Astrocyte of the cerebellum (primary cell): ENCODE results near the gene PRDM15.
A peak's percentile ranks its signal among the peaks of the same experiment; 100 is the strongest.

Experiments used
- DNase-seq: peaks from one replicate; pipeline ENCODE4 v3.0.0-alpha.2; 2011; ENCODE audit warnings: low read depth
- H3K4me3 ChIP-seq: 2 replicates; pipeline ENCODE4 v1.5.1; 2011; ENCODE audit warnings: mild to moderate bottlenecking, low read depth, low read length, moderate library complexity
- in situ Hi-C: cut with HindIII; loops from 2 replicates; pipeline ENCODE4 v1.10.0; 2017; ENCODE audit warnings: low sequenced_read_pairs
- TF ChIP-seq, protein P1 (sequence below): IDR thresholded peaks from 2 replicates; pipeline ENCODE4 v1.5.1; 2012; ENCODE audit warnings: low read length, low read depth, moderate library complexity, mild to moderate bottlenecking; ENCODE audit errors: missing control alignments

Gene PRDM15, protein sequence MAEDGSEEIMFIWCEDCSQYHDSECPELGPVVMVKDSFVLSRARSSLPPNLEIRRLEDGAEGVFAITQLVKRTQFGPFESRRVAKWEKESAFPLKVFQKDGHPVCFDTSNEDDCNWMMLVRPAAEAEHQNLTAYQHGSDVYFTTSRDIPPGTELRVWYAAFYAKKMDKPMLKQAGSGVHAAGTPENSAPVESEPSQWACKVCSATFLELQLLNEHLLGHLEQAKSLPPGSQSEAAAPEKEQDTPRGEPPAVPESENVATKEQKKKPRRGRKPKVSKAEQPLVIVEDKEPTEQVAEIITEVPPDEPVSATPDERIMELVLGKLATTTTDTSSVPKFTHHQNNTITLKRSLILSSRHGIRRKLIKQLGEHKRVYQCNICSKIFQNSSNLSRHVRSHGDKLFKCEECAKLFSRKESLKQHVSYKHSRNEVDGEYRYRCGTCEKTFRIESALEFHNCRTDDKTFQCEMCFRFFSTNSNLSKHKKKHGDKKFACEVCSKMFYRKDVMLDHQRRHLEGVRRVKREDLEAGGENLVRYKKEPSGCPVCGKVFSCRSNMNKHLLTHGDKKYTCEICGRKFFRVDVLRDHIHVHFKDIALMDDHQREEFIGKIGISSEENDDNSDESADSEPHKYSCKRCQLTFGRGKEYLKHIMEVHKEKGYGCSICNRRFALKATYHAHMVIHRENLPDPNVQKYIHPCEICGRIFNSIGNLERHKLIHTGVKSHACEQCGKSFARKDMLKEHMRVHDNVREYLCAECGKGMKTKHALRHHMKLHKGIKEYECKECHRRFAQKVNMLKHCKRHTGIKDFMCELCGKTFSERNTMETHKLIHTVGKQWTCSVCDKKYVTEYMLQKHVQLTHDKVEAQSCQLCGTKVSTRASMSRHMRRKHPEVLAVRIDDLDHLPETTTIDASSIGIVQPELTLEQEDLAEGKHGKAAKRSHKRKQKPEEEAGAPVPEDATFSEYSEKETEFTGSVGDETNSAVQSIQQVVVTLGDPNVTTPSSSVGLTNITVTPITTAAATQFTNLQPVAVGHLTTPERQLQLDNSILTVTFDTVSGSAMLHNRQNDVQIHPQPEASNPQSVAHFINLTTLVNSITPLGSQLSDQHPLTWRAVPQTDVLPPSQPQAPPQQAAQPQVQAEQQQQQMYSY

DNA sequence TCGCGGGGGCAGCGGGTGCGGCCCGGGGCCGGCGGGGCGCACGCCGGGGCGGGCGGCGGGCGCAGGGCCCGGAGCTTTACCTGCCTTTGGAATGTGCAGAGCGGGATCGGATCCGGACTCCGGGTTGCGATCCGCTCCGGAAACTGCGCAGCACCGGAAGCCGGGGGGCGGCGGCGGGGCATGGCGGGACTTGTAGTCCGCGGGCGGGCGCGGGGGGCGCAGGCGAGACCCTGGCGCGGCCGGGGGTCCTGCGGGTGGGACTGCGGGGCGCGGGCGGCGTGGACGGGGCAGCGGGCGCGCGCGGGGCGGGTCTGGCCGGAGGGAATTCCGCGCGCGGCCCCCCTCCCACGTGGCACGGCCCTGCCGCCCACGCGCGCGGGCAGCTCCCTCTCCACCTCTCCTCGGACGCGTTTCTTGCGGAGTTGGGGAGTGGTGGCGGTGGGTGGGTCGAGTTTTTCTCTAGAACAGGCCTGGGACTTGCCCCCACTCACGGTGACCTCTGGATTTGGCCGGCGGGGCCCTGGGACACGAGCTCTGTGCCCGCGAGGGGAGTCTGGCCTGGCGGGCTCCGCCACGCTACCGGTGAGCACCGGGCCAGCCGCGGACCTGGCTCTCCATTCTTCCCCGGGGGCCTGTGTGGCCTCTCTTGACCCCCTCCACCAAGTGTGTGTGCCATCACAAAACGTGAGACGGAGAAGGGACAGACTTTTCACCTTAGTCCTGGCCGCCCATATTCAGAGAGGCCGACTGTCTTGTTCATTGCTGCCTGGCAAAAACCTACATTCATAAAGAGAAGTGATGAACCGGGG, at the start of gene PRDM15:
Gene PRDM15, minus strand, starts transcription at position 155 of the 809 bp plus-strand sequence. CDS start 18,981 bp downstream, outside the sequence.
- in situ Hi-C loops = no loop called here
- TF ChIP-seq, protein P1, sequence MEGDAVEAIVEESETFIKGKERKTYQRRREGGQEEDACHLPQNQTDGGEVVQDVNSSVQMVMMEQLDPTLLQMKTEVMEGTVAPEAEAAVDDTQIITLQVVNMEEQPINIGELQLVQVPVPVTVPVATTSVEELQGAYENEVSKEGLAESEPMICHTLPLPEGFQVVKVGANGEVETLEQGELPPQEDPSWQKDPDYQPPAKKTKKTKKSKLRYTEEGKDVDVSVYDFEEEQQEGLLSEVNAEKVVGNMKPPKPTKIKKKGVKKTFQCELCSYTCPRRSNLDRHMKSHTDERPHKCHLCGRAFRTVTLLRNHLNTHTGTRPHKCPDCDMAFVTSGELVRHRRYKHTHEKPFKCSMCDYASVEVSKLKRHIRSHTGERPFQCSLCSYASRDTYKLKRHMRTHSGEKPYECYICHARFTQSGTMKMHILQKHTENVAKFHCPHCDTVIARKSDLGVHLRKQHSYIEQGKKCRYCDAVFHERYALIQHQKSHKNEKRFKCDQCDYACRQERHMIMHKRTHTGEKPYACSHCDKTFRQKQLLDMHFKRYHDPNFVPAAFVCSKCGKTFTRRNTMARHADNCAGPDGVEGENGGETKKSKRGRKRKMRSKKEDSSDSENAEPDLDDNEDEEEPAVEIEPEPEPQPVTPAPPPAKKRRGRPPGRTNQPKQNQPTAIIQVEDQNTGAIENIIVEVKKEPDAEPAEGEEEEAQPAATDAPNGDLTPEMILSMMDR = no peak
- H3K4me3 ChIP-seq = peak within 1 kb of the TSS; percentile 85
- DNase-seq = peak; percentile 47

DNA sequence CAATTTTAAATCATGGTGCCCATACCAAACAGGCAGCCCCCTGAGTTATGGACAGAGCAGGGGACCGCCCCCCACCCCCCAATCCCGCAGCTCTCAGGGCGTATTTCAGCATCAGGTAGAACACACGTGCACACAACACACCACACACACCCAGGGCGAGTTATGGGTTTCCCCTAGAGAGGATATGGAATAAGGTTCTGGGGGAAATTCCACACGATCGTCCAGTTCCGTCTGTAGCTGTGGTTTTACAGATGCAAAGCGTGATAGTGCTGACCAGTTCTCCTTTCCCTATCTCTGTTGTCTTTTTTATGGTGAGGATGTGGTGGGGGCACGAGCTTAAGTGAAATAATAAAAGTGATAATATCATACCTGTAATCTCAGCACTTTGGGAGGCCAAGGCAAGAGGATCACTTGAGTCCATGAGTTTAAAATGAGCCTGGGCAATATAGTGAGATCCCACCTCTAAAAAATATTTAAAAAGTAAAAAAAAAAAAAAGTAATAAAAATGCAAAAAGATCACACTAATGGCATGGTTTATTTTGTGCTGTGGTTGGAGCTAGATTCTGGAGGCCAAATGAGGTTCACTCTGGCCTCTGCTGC, 49.6 kb upstream of the PRDM15 start:
- H3K4me3 ChIP-seq = no peak overlapping the region
- no peak for DNase-seq
- TF ChIP-seq, protein P1 = no peak
- in situ Hi-C loops = loop anchor here (5.0 to 25.0 kb wide), 3 partner anchors 61 to 316 kb away; no protein-coding TSS in a partner anchor

DNA sequence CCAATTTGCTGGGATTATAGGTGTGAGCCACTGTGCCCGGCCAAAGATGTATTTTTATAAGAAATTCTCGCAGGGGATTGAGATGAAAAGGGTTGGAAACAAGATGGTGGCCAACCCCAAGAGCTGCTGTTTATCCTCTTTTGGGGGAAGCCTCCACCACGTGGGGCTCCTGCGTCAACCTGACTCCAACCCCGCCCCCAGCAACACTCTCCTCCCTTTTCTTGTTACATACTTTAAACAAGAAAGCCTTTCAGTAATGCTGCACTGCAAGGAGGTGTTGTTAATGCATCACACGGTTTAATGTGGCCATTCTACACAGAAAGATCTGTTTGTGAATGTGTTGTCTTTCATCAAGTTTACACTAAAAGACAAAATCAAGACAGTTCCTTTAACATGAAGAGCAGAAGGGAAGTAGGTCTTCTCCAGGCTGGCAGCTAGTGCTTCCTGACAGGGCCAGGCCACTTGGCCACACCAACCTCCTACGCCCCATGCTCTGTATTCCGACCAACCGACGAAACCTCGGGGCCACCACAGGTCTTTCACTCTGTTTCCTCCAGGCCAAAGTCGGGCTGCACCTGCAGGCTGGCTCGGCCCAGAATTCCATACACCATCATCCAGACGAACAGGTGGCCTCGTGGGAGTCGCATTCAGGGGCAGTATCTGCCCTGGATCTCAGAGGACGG, 48.7 kb upstream of the PRDM15 start:
- in situ Hi-C loops = loop anchor here (5.0 to 25.0 kb wide), 3 partner anchors 61 to 316 kb away; no protein-coding TSS in a partner anchor
- TF ChIP-seq, protein P1 = no peak
- no peak for DNase-seq
- H3K4me3 ChIP-seq = no peak overlapping the region

DNA sequence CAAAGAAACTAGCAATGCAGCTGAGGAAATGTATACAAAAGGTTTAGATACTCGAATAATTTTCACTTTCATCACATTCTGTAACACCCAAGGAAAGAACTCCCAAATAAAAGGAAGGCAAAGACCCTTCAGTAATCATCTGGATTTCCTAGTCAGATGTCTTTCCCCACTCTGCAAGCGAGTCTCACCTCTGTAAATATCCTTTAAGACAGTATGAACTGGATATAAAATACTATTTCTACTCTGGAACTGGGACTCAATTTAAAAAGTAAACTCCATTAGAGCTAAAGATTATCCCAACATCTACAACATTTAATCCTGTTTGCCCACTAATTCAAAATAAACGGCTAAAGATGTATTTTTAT, 47.6 kb upstream of the PRDM15 start:
- no peak for DNase-seq
- in situ Hi-C loops = loop anchor here (5.0 to 25.0 kb wide), 3 partner anchors 59 to 314 kb away; no protein-coding TSS in a partner anchor
- TF ChIP-seq, protein P1 = no peak
- H3K4me3 ChIP-seq = no peak overlapping the region

DNA sequence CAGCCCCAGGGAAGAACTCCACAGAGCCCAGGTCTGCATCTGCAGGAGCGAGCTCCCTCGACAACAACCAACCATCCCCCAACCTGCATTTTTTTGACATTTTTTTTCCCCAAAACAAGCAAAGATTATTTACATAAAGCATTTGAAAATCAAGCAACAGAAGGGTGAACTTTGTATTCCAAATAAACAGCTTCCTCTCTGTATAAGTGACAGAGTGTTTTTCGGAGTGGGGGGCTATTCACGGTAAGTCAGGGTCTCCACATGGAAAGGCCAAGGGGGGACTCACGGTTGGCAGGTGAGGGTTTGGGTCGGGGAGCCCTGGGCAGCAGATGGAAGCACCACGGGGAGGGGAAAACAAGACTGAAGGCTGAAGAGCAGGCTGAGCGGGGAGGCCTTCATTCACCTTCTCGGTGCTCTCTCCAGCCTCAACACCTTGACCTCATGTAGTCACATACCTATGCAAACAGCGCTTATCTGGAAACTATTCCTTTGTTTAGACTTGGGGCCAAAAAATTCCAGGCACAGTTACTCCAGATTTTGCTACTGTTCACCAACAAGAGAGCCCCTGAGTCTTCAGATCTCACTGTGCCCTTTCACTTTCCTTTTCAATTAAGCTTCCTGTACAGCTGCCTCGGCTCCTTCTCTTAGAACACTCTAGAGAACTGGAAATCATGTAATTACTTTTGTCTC, 47.1 kb upstream of the PRDM15 start:
- TF ChIP-seq, protein P1 = no peak
- in situ Hi-C loops = loop anchor here (5.0 to 25.0 kb wide), 3 partner anchors 59 to 314 kb away; no protein-coding TSS in a partner anchor
- peak overlapping the region; percentile 13 for H3K4me3 ChIP-seq
- no peak for DNase-seq
